Gastroesophageal sphincter (tissue), 3 donors: ENCODE results near the gene HOXA5.

Experiments
- POLR2A ChIP-seq, 2 donors: fragments of 450-650 bp; IDR thresholded peaks; one replicate each; pipeline ENCODE4 v1.6.1; 2017; ENCODE audit warnings: antibody characterized with exemption in 2 of 2, mild to moderate bottlenecking in 2 of 2, moderate library complexity in 1 of 2
- TF ChIP-seq, protein P1 (sequence below), 4 experiments: fragments of 200-600 bp in 2 of 4; fragments of 450-650 bp in 2 of 4; sonication (generic) in 1 of 4; IDR thresholded peaks; one replicate each; pipeline ENCODE4 v1.5.1; 2017 to 2019; ENCODE audit warnings: antibody characterized with exemption in 4 of 4, mild to moderate bottlenecking in 2 of 4, moderate library complexity in 2 of 4

DNA sequence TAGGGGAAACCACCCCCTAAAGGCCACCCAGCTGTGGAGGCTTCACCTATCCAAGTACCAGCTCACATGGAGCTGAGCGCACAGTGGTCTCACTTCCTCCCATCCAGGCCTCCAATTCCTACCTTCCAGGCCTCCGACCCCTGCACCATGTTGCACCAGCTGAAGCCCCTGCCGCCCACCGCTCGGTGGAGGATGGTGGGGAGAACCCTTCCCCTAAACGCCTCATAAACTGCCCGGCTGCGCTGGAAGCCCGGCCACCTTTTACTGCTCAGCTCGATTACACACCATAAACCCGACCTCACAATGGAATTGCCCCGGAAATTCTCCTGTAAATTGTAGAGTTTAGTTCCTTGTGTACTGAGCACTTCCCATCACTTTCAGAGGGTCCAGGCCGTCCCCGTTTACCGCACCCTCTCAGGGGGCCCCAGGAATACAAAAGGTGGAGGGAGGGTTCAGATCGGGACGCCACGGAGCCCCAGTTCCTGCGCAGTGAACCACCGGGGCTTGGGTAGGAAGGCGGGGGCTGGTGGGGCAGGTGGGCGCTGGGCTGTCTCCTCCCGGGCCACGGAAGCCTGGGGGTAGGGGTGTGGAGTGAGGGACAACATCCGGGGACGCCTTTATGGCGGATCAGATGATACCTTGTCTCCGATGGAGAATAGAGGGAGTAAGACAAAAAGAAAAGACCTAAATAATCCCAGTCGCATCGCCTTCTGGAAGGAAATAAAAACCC is 14.4 kb upstream of the HOXA5 start:
- TF ChIP-seq, protein P1, sequence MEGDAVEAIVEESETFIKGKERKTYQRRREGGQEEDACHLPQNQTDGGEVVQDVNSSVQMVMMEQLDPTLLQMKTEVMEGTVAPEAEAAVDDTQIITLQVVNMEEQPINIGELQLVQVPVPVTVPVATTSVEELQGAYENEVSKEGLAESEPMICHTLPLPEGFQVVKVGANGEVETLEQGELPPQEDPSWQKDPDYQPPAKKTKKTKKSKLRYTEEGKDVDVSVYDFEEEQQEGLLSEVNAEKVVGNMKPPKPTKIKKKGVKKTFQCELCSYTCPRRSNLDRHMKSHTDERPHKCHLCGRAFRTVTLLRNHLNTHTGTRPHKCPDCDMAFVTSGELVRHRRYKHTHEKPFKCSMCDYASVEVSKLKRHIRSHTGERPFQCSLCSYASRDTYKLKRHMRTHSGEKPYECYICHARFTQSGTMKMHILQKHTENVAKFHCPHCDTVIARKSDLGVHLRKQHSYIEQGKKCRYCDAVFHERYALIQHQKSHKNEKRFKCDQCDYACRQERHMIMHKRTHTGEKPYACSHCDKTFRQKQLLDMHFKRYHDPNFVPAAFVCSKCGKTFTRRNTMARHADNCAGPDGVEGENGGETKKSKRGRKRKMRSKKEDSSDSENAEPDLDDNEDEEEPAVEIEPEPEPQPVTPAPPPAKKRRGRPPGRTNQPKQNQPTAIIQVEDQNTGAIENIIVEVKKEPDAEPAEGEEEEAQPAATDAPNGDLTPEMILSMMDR (IDR thresholded peaks at IDR 0.05), result no peak
- TF ChIP-seq POLR2A (IDR thresholded peaks at IDR 0.05), result no peak
